ENCODE data around the gene NUDT8. TPM values are rescaled to one million over a fixed set of nuclear protein-coding genes. Genes with fewer than 3 reads are reported as not detected.

NUDT8 gene
- total RNA-seq, 2 experiments from 2014 or later = 18.6 to 20.1 TPM

DNA sequence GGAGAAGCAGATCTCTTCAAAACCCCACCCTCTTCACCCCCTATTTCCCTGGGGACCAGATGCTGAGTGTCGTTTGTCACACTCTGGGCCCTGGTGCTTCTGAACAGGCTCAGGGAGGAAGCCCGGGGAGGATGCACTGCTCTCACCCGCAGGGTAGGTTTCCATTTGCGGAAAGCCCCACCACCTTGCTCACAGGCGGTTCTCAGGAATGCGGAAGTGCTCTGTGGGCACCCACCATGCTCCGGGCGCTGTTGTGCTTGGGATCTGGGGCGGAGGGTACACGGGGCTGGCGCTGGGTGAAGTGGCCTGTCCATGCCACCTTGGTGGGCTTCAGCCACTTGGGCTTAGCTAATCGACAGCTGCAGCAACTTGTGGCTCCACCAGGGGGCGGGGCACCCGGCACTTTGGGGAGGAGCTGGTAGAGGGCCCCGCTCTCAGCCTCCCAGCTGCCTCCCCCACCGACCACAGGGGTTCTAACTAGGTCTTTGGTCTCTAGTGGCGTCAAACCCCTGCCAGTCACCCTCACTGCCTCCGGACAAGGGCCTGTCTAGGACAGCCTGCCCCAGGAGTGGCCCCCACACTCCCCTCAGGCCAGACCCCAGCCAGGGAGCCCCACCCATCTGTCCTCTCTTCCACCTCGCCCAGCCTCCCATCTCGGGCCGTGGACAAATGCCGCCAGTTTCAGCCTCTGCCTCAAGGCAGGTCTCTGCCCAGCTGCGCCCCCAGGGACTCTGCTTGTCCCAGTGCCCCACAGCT is 15.6 kb downstream of the NUDT8 start:
- Mint-ChIP-seq H3K36me3 (ENCODE audit: low read depth) (peaks cover 32% of the 10 kb centered on the region), H3K27me3 (ENCODE audit: low read depth) (no peaks in the 10 kb centered on the region), H3K4me1 (ENCODE audit: low read depth) (peaks cover 50% of the 10 kb centered on the region), H3K9me3 (ENCODE audit: insufficient read depth) (no peaks in the 10 kb centered on the region), H3K4me3 (peak overlapping the region; percentile 78), H3K27ac (peak overlapping the region; percentile 98)
- peak; percentile 90 for DNase-seq
- POLR2A ChIA-PET = interaction anchor here (0.6 to 3.0 kb wide), 15 partner anchors 9 to 218 kb away, joined by 3 to 13 read pairs (median 3); partner anchors contain the start of genes GSTP1, NUDT8, PTPRCAP and TBC1D10C
- CTCF ChIA-PET = interaction anchor here (0.7 to 6.1 kb wide), 21 partner anchors 10 to 268 kb away, joined by 3 to 90 read pairs (median 4); partner anchors contain the start of genes GSTP1, NUDT8, POLD4 and TBC1D10C
- ATAC-seq = peak; percentile 90

DNA sequence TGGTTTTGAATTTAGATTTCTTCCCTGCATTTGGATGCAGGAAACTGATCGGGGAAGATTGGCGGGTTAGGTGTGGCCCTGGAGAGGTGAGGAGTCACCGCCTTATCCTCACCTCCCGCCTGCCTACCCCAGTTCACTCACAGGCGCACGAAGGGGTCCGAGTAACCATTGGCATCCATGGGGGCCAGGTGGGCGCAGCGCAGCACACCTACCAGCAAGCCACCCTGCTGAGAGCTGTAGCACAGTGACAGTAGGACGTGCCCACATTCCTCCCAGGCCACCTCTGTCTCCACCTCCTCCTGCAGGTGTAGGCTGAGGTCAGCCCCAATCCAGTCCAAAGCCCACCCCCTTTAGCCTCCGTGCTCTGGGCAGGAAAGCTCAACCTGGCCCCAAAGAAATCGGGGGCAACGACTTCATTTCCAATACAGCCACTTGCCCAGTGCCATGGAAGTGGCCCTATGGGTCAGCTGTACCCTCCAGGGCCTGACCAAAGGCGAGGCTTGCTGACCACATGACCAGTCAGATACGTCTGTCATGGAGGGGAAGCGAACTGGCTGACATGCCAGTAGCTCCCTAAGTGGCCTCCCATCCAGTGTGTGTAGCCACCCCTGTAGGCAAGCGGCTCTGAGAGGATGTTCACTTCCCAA is 16.3 kb downstream of the NUDT8 start:
- POLR2A ChIA-PET = interaction anchor here (0.6 to 3.0 kb wide), 8 partner anchors 11 to 35 kb away, joined by 3 to 13 read pairs (median 7); partner anchors contain the start of genes GSTP1 and NUDT8
- H3K36me3 Mint-ChIP-seq (ENCODE audit: low read depth) = peaks cover 39% of the 10 kb centered on the region
- H3K27ac Mint-ChIP-seq = peak overlapping the region; percentile 98
- H3K4me3 Mint-ChIP-seq = peak overlapping the region; percentile 78
- CTCF ChIA-PET = interaction anchor here (0.8 to 6.1 kb wide), 15 partner anchors 10 to 268 kb away, joined by 3 to 90 read pairs (median 4); partner anchors contain the start of genes GSTP1, NUDT8 and TBC1D10C
- no peaks in the 10 kb centered on the region for H3K27me3 Mint-ChIP-seq (ENCODE audit: low read depth)
- no peaks in the 10 kb centered on the region for H3K9me3 Mint-ChIP-seq (ENCODE audit: insufficient read depth)
- no peak for ATAC-seq
- no peak for DNase-seq
- H3K4me1 Mint-ChIP-seq (ENCODE audit: low read depth) = peaks cover 55% of the 10 kb centered on the region

DNA sequence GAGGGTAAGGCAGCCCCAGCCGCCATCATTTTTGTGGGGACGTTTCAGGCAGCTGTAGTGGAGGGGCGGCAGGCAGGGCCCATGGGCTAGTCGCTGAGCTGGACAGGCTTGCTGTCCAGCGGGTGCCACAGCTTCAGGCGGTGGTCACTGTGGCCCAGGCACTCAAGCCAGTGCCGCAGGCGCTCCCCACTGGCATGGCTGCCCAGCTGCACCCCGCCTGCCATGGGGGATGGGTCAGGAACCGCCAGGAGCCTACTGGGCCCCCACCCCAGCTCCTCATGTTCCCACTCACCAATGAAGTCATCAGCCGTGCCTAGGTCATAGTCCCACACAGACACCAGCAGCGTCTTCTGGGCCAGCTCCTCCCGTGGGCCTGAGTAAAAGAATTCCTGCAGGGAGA is 17.0 kb downstream of the NUDT8 start:
- no peaks in the 10 kb centered on the region for H3K27me3 Mint-ChIP-seq (ENCODE audit: low read depth)

DNA sequence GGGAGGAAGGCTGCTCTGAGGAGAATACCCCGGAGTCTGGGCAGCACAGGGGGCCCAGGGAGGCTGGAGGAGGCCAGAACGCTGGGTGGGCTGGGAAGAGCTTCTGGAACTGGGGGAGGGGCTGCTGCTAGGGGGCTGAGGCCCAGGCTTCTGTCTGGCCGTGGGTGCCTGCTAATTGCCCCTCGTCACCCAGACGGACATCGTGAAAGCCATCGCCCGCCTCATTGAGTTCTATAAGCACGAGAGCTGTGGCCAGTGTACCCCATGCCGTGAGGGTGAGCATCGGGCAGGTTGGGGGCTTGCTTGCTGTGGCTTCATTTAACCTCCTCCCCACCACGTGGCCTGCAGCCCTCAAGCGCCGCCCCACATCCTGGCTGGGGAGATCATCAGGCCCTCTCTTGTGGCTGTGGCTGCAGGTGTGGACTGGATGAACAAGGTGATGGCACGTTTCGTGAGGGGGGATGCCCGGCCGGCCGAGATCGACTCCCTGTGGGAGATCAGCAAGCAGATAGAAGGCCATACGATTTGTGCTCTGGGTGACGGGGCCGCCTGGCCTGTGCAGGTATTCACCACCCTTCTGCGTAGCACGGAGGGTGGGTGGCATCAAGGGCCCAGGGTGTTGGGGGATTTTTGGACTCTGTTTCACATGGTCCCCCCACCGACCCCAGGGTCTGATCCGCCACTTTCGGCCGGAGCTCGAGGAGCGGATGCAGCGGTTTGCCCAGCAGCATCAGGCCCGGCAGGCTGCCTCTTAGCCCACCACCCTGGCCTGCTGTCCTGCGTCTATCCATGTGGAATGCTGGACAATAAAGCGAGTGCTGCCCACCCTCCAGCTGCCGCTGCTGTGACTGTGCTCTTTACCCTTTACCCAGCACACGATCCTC is 17.8 kb downstream of the NUDT8 start:
- DNase-seq (no peak), ATAC-seq (no peak)
- ChIA-PET POLR2A (interaction anchor here (3.0 kb wide), 1 partner anchor 28 kb away, joined by 13 read pairs; the partner anchor contains the start of gene GSTP1), CTCF (interaction anchor here (1.3 to 6.1 kb wide), 2 partner anchors 17 to 30 kb away, joined by 3 to 90 read pairs; partner anchors contain the start of gene NUDT8)
- Mint-ChIP-seq H3K4me3 (no peak overlapping the region), H3K27ac (peak overlapping the region; percentile 98), H3K36me3 (ENCODE audit: low read depth) (peaks cover 43% of the 10 kb centered on the region), H3K4me1 (ENCODE audit: low read depth) (peaks cover 65% of the 10 kb centered on the region), H3K9me3 (ENCODE audit: insufficient read depth) (no peaks in the 10 kb centered on the region), H3K27me3 (ENCODE audit: low read depth) (no peaks in the 10 kb centered on the region)

More for the DNA sequence above, 17.0 kb downstream of the NUDT8 start:
- H3K36me3 Mint-ChIP-seq (ENCODE audit: low read depth) = peaks cover 43% of the 10 kb centered on the region
- POLR2A ChIA-PET = interaction anchor here (3.0 kb wide), 1 partner anchor 28 kb away, joined by 13 read pairs; the partner anchor contains the start of gene GSTP1
- H3K4me3 Mint-ChIP-seq = no peak overlapping the region
- H3K4me1 Mint-ChIP-seq (ENCODE audit: low read depth) = peaks cover 62% of the 10 kb centered on the region
- peak overlapping the region; percentile 98 for H3K27ac Mint-ChIP-seq
- CTCF ChIA-PET = interaction anchor here (1.3 to 6.1 kb wide), 2 partner anchors 16 to 30 kb away, joined by 3 to 90 read pairs; partner anchors contain the start of gene NUDT8
- DNase-seq (no peak), ATAC-seq (no peak)
- no peaks in the 10 kb centered on the region for H3K9me3 Mint-ChIP-seq (ENCODE audit: insufficient read depth)

GRCh38 chr11:67611165-67611564 is 18.6 kb downstream of the NUDT8 start:
- ATAC-seq (no peak), DNase-seq (no peak)
- Mint-ChIP-seq H3K4me1 (ENCODE audit: low read depth) (peaks cover 59% of the 10 kb centered on the region), H3K27ac (peak overlapping the region; percentile 43), H3K4me3 (no peak overlapping the region), H3K27me3 (ENCODE audit: low read depth) (no peaks in the 10 kb centered on the region), H3K36me3 (ENCODE audit: low read depth) (peaks cover 43% of the 10 kb centered on the region), H3K9me3 (ENCODE audit: insufficient read depth) (no peaks in the 10 kb centered on the region)
- POLR2A ChIA-PET = no interaction called here
- CTCF ChIA-PET = no interaction called here

- CTCF ChIA-PET = no interaction called here
- Mint-ChIP-seq H3K9me3 (ENCODE audit: insufficient read depth) (no peaks in the 10 kb centered on the region), H3K27ac (no peak overlapping the region), H3K4me3 (no peak overlapping the region), H3K4me1 (ENCODE audit: low read depth) (peaks cover 57% of the 10 kb centered on the region), H3K27me3 (ENCODE audit: low read depth) (no peaks in the 10 kb centered on the region), H3K36me3 (ENCODE audit: low read depth) (peaks cover 43% of the 10 kb centered on the region)
- no peak for ATAC-seq
- POLR2A ChIA-PET = no interaction called here
- DNase-seq = no peak
These were observed 19.4 kb downstream of the NUDT8 start for GRCh38 chr11:67610302-67610868.

- H3K9me3 Mint-ChIP-seq (ENCODE audit: insufficient read depth) = no peaks in the 10 kb centered on the region
- peaks cover 43% of the 10 kb centered on the region for H3K36me3 Mint-ChIP-seq (ENCODE audit: low read depth)
- H3K4me3 Mint-ChIP-seq = no peak overlapping the region
- DNase-seq (no peak), ATAC-seq (no peak)
- ChIA-PET POLR2A (no interaction called here), CTCF (interaction anchor here (2.1 kb wide), 1 partner anchor 21 kb away, joined by 11 read pairs; the partner anchor contains the start of gene NUDT8)
- peaks cover 46% of the 10 kb centered on the region for H3K4me1 Mint-ChIP-seq (ENCODE audit: low read depth)
- H3K27me3 Mint-ChIP-seq (ENCODE audit: low read depth) = peaks cover 3% of the 10 kb centered on the region
- peak overlapping the region; percentile 16 for H3K27ac Mint-ChIP-seq
These were observed 20.4 kb downstream of the NUDT8 start for GRCh38 chr11:67609316-67609715.

- Mint-ChIP-seq H3K4me1 (ENCODE audit: low read depth) (peaks cover 38% of the 10 kb centered on the region), H3K36me3 (ENCODE audit: low read depth) (peaks cover 43% of the 10 kb centered on the region), H3K27ac (peak overlapping the region; percentile 91), H3K27me3 (ENCODE audit: low read depth) (peaks cover 3% of the 10 kb centered on the region), H3K9me3 (ENCODE audit: insufficient read depth) (no peaks in the 10 kb centered on the region), H3K4me3 (peak overlapping the region; percentile 80)
- DNase-seq (no peak), ATAC-seq (no peak)
- ChIA-PET POLR2A (interaction anchor here (1.7 kb wide), 1 partner anchor 21 kb away, joined by 6 read pairs; the partner anchor contains the start of gene NUDT8), CTCF (interaction anchor here (2.1 kb wide), 1 partner anchor 21 kb away, joined by 11 read pairs; the partner anchor contains the start of gene NUDT8)
These were observed 21.3 kb downstream of the NUDT8 start for GRCh38 chr11:67608486-67608885.

DNA sequence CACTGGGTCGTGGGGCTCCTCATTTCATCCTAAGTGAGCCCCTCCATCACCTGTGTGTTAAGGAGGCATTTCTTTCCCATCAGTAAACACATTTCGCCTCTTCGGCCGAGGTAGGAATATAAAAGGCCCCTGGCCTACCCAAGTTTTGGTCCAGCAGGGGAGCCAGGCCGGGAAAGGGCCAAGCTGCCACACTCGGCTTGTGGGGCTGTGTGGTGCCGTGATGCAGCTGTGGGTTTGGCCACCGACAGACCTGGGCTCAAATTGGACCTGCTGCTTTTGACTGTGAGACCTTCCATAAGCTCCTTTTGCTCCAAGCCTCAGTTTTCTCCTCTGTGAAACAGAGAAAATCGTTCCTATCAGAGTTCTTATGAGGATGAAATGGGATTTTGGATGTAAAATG is 22.2 kb downstream of the NUDT8 start:
- peaks cover 10% of the 10 kb centered on the region for H3K27me3 Mint-ChIP-seq (ENCODE audit: low read depth)
- CTCF ChIA-PET = interaction anchor here (2.1 kb wide), 1 partner anchor 22 kb away, joined by 11 read pairs; the partner anchor contains the start of gene NUDT8
- H3K4me3 Mint-ChIP-seq = peak overlapping the region; percentile 80
- H3K36me3 Mint-ChIP-seq (ENCODE audit: low read depth) = peaks cover 37% of the 10 kb centered on the region
- DNase-seq (no peak), ATAC-seq (no peak)
- POLR2A ChIA-PET = interaction anchor here (1.7 kb wide), 1 partner anchor 22 kb away, joined by 6 read pairs; the partner anchor contains the start of gene NUDT8
- H3K9me3 Mint-ChIP-seq (ENCODE audit: insufficient read depth) = no peaks in the 10 kb centered on the region
- H3K4me1 Mint-ChIP-seq (ENCODE audit: low read depth) = peaks cover 28% of the 10 kb centered on the region
- H3K27ac Mint-ChIP-seq = peak overlapping the region; percentile 91

- POLR2A ChIA-PET = no interaction called here
- peak within 1 kb of the TSS; percentile 91 for H3K27ac Mint-ChIP-seq
- H3K27me3 Mint-ChIP-seq (ENCODE audit: low read depth) = peaks cover 10% of the 10 kb centered on the region
- peaks cover 29% of the 10 kb centered on the region for H3K36me3 Mint-ChIP-seq (ENCODE audit: low read depth)
- no peaks in the 10 kb centered on the region for H3K9me3 Mint-ChIP-seq (ENCODE audit: insufficient read depth)
- DNase-seq (peak; percentile 98), ATAC-seq (peak; percentile 97)
- CTCF ChIA-PET = no interaction called here
- H3K4me3 Mint-ChIP-seq = peak within 1 kb of the TSS; percentile 80
- H3K4me1 Mint-ChIP-seq (ENCODE audit: low read depth) = peaks cover 22% of the 10 kb centered on the region
These were observed 23.0 kb downstream of the NUDT8 start, which contains the start of gene NDUFV1 for GRCh38 chr11:67606492-67607295. TSS of gene NDUFV1 (plus strand) at chr11:67606936. CDS start at chr11:67607005, 69 bp downstream.
